ENCODE measurements around the gene PCDH7.

The PCDH7 gene

DNA sequence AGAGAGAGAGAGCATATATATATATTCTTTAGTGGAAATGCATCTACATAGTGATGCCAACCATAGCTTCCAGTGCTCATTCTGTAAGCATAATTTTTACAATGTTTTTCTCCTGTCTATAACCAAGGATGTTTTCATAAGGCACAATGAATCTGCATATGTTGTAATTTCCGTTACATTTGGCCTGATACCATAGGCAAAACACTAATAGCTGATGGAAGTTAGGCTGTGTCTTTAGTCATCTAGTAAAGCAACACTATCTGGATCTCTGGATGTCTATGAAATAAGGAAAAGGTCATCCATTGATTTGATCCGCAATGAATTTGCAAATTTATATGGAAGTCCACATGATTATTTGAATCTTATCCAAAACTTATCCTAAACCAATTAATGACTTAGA is 8.1 kb downstream of the PCDH7 start:
- DNase-seq = no peak

DNA sequence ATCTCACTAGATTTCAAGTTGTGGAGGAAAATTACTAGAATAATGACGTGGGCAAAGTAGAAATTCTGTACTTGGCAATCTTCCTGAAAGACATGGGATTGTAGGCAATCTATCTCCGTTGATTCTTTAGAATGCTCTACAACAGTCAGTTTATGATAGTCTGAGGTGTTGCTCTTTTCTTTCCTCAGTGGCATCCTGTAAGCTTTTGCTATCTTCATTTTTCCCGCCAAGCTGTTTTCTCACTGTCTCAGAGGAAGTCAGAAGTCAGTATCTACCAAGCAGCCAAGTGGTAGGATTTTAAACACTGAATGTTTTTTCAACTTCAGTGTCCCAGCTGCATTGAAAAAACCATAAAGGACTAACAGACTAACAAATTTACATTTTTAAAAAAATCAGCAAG is 23.7 kb downstream of the PCDH7 start:
- no peak for DNase-seq

GRCh38 chr4:30744386-30744785 is 24.2 kb downstream of the PCDH7 start:
- DNase-seq = no peak

DNA sequence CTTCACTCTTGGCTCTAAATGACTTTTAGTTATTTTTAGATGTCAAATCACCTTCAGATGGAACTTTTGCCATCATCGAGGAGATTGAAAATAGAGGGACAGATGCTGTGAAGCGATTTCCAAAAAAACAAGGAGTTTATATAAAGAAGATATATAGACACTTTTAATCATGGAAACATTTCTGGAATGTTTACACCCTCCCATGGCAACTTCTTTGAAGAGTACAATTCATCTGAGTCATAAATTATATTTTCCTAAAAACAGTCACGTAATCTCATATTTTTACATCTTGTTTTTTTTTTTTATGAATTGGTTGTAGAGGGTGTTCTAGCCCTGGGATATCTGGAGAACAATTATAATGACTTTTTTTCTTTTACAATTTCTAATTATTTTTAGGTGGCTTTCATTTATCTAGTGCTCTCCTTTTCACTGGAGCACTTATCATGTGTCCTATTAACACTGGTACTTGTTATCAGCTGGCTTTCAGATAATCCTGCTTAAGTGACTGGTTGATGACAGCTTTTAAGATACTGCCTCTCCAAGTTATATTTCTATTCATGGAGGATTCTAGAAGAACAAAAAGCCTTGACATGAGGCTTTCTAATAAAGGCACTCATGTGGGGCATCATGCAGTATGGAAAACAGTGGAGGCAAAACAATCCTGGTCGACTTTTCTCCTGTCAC is 24.9 kb downstream of the PCDH7 start:
- DNase-seq = no peak

- DNase-seq = no peak
Measured at GRCh38 chr4:30746735-30747134, 26.6 kb downstream of the PCDH7 start.

DNA sequence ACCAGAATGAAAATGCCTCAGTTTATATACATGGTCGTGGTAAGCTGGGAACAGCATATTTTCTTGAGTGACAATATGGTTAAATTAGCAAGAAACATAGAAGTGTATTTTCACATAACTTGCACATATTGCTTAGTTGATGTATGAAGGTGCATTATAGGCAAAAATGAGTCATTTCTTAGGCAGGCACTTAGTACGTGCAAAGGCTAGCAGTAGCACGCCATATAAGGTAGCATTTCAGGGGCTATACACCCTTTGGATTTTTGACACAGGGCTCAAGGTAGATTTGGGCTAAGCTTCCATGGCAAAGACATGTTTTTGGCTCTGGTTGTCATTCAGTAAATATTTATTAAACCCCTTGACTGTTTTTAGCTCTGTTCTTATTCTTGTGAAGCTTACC is 33.1 kb downstream of the PCDH7 start:
- no peak for DNase-seq

DNA sequence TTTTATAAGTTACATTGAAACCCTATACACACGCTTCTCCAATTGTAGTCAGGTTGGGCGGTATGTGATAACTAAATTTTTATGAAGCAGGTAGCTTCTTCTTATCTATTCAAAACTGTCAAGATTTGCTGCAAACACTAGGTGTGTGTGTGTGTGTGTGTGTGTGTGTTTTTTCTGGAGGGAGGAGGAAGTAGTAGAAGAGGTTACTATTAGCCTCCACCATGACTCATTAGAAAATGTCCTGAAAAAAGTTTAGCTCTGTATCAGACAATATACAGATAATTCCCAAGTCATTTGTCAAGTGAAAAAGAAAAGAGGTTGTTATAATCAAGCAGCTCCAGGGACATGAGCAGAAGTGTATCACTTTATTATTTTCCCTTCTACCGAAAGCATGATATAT is 33.9 kb downstream of the PCDH7 start:
- DNase-seq = no peak

- DNase-seq = no peak
Measured at GRCh38 chr4:30755346-30755745, 35.2 kb downstream of the PCDH7 start.

DNA sequence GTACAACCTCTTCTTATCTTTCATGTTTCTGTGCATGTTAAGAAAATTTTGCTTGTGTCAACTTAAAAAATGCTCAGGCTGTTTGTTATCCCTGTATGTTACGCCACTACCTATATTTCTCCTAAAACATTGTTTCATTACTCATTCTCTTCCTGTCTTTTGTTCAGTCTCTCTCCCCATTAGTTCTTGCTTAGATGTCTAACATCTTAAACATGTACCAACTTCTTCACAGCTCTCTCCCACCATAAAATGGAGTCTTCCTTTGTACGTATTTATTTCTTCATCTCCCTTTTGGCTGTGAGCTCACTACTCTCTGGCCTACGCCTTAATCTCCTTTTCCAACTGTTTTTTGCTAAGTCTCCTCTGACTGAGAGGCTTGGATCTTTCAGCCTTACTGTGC is 36.4 kb downstream of the PCDH7 start:
- DNase-seq = no peak

DNA sequence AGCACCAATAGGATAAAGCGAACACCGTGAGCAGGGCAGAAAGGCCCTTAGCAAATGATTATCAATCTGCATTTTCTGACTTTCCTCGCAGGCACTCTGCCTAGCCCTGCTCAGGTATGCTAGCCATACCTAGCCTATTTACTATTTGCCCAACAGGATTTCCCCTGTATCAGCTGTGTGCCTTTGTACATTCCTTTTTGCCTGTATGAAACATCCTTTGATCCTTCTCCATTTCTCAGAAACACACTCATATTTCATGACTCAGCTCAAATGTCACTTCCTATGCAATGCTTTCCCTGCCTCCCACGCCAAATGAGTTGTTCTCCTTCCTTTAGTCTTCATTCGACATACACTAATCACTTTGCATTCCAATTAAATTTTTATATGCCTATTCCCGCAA is 37.2 kb downstream of the PCDH7 start:
- DNase-seq = no peak

DNA sequence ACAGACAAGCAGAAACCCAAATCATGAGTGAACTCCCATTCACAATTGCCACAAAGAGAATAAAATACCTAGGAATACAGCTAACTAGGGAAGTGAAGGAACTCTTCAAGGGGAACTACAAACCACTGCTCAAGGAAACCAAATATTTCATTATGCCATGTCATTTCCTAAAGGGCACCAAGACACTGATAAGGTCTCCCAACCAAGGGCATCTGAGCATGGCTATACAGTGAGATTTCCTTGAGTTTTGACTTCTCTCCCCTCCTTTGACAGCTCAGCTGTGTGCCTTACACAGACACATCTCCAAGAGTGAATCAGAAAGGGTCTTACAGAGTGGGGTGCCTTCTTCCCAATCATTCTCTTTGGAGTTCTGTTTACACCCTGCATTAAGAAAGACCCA is 40.4 kb downstream of the PCDH7 start:
- no peak for DNase-seq

DNA sequence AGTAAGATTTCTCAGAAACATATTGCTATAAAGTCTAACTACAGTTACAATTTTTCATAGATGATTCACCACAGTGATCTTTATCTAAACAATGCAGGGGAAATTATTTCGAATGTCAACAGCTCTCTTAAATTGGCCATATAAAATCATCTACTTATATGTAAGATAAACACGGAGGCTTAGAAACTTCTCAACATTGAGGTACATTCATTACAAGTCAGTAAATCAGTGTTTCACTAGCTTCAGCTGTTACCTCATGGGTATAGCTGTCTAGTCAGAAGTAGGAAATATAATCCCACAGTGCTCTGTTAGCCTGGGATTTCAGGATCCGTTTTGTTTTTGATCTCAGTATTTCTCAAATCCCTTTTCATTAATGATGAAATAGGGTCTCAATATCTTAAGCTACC is 43.2 kb downstream of the PCDH7 start:
- DNase-seq = no peak

DNA sequence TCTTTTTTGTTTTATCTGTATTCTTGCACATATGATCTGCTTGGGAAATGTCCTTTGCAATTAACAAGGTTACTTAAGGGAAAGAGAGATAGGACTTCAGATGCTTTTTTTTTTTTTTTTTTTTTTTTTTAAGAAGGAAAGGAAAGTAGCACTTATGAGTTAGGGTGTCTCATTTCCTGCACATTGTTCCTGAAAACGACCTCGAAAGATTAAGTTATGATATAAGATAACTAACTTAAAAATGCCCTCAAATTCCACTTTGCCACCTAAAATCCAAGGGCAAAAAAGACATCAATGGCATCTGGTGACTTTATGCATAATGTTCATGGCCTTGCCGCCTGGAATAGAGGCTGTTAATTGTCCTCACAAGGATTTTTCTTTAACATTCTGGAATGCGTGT is 44.9 kb downstream of the PCDH7 start:
- no peak for DNase-seq

DNA sequence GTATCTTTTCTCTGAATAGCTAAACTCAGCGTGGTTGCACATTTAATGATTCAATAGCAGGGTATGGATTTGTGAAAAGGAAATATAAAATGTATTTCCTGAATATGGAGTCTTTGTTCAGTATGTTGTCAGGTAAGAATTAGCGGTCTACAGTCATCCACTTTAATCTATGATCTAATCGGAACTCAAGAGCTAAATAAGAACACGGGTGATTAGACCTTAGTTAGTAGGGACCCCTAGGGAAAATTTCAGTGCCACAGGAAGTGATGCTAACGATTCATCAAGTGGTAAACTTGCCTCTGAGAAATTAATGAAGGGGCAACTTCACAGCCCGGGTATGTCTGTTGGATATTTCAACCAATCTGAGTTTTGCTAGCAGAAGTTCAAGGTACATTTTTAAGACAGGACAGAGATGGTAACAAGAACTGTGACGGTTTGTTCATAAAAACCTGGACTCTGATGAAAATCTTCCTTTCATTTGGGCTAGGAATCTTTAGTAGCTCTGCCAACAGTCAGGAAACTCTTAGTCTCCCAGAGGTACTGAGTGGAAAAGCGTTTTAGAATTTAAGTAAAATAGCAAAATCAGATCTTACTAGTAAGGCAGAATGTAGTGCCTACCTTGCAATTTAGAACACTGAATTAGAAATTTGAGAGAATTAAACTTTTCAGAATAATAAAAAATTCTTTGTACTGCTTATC is 47.1 kb downstream of the PCDH7 start:
- no peak for DNase-seq

GRCh38 chr4:30768277-30768676 is 48.1 kb downstream of the PCDH7 start:
- no peak for DNase-seq

- DNase-seq = no peak
Measured at GRCh38 chr4:30769093-30769492, 48.9 kb downstream of the PCDH7 start.

- no peak for DNase-seq
Measured at GRCh38 chr4:30770049-30770549, 49.9 kb downstream of the PCDH7 start.

DNA sequence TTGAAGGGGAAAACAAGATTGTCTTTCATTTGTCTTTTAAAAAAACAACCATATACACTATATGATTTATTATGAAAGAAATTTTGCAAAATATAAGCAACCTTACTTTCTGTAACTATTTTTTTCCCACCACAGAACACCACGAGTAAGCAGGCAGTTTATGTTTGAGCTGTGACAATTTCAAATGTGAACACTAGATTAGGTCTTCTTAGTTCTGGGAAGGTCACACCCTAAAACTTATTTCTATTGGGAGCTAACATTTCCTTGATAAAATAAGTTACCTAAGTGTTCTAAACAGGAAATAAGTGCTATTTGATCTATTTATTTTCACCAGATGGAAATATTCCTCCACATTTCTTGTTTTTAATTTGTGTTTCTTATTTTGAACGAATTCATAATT is 50.6 kb downstream of the PCDH7 start:
- DNase-seq = no peak

- no peak for DNase-seq
Measured at GRCh38 chr4:30776451-30776850, 56.3 kb downstream of the PCDH7 start.

GRCh38 chr4:30776921-30777415 is 56.8 kb downstream of the PCDH7 start:
- no peak for DNase-seq

All from CD4-positive, alpha-beta T cell treated with Interleukin-1 beta for 1 hour (primary cell).